Panc1 (cell line): ENCODE measurements around the gene BRD1. TPM values are rescaled to one million over a fixed set of nuclear protein-coding genes. Genes with fewer than 3 reads are reported as not detected.

Experiments
- ATAC-seq: fragments of 200-7000 bp; cut with Tn5 transposase; 2 replicates; pipeline ENCODE4 v1.9.1; 2020; ENCODE audit warnings: mild to moderate bottlenecking, moderate library complexity
- BruUV-seq: library from RNA; stranded (reverse); fragments of 400-500 nt; replicated peaks from 2 replicates; lab custom pipeline; 2021; lab: Mats Ljungman, UMichigan
- CTCF ChIA-PET: fragments of 300-600 bp; sonication (Branson Sonifier 250); formaldehyde crosslinking; loops from one replicate; lab custom pipeline; 2022; ENCODE audit warnings: antibody characterized with exemption; lab: Charles Lee
- POLR2A ChIA-PET: fragments of 300-600 bp; sonication (Branson Sonifier 250); formaldehyde crosslinking; loops from one replicate; lab custom pipeline; 2022; ENCODE audit warnings: antibody characterized with exemption; lab: Charles Lee
- DNase-seq: peaks from one replicate; pipeline ENCODE4 v3.0.0-alpha.2; 2010; ENCODE audit warnings: low read depth, low spot score
- H3K27ac ChIP-seq: 2 replicates; pipeline ENCODE4 v1.5.1; 2011; ENCODE audit warnings: mild to moderate bottlenecking, low read length, inconsistent platforms
- H3K27me3 ChIP-seq: fragments of 200-500 bp; sonication (Bioruptor generic); 2 replicates; pipeline ENCODE4 v1.6.0; 2014; ENCODE audit warnings: low read length, inconsistent platforms; ENCODE audit not compliant: control insufficient read depth, insufficient read depth
- H3K36me3 ChIP-seq: fragments of 200-500 bp; sonication (Bioruptor generic); 2 replicates; pipeline ENCODE4 v1.5.1; 2014; ENCODE audit warnings: inconsistent platforms, mild to moderate bottlenecking, low read length, moderate library complexity; ENCODE audit not compliant: control insufficient read depth, insufficient read depth
- H3K4me1 ChIP-seq: 2 replicates; pipeline ENCODE4 v1.5.1; 2011; ENCODE audit warnings: inconsistent platforms, mild to moderate bottlenecking, low read length, moderate library complexity; ENCODE audit not compliant: control insufficient read depth, insufficient read depth
- H3K4me3 ChIP-seq, 2 experiments: 2 replicates each; pipeline ENCODE4 v1.5.1; 2011 to 2012; ENCODE audit warnings: low read depth in 2 of 2, low read length in 2 of 2, mild to moderate bottlenecking in 2 of 2, inconsistent platforms in 1 of 2, moderate library complexity in 1 of 2
- H3K9me3 ChIP-seq: fragments of 200-500 bp; sonication (Bioruptor generic); 2 replicates; pipeline ENCODE4 v1.5.1; 2014; ENCODE audit warnings: low read depth, mild to moderate bottlenecking, inconsistent platforms, low read length, moderate library complexity; ENCODE audit not compliant: control insufficient read depth, insufficient read depth
- CTCF ChIP-seq: fragments of 450-650 bp; IDR thresholded peaks from 2 replicates; pipeline ENCODE4 v1.5.1; 2017; ENCODE audit warnings: mild to moderate bottlenecking
- POLR2AphosphoS5 ChIP-seq: IDR thresholded peaks from 2 replicates; pipeline ENCODE4 v1.6.1; 2012; ENCODE audit warnings: mild to moderate bottlenecking, low read depth, low read length, moderate library complexity
- REST ChIP-seq, 2 experiments: IDR thresholded peaks; 2 replicates each; pipeline ENCODE4 v1.6.1; 2011 to 2012; ENCODE audit warnings: low read depth in 2 of 2, control low read depth in 1 of 2, low read length in 1 of 2, mild to moderate bottlenecking in 1 of 2, moderate library complexity in 1 of 2; ENCODE audit not compliant: insufficient read depth in 1 of 2
- SIN3A ChIP-seq: IDR thresholded peaks from 2 replicates; pipeline ENCODE4 v1.6.1; 2012; ENCODE audit warnings: low read depth, mild to moderate bottlenecking, low read length, moderate library complexity, borderline replicate concordance; ENCODE audit not compliant: insufficient read depth
- TCF7L2 ChIP-seq: IDR thresholded peaks from 2 replicates; pipeline ENCODE4 v1.6.1; 2011; ENCODE audit warnings: mild to moderate bottlenecking, low read depth, low read length, inconsistent platforms
- in situ Hi-C: cut with HindIII; loops from 2 replicates; pipeline ENCODE4 v1.10.0; 2016; ENCODE audit warnings: low sequenced_read_pairs, low pct_unique_long_range_greater_than_20kb
- intact Hi-C: fragments of 100-400 bp; cut with micrococcal nuclease; formaldehyde crosslinking; loops from one replicate; pipeline ENCODE4 v1.10.0; 2022; ENCODE audit not compliant: unreplicated experiment
- total RNA-seq: library from RNA; stranded (reverse); gene quantifications from one replicate; pipeline ENCODE4 v1.2.1, GENCODE V29; 2021; ENCODE audit not compliant: unreplicated experiment

Gene BRD1
- total RNA-seq, 1 experiment from 2014 or later, result 24.0 TPM

GRCh38 chr22:49752598-49753091 is 75.0 kb downstream of the BRD1 start:
- no peaks in the 10 kb centered on the region for H3K36me3 ChIP-seq

GRCh38 chr22:49751966-49752597 is 75.6 kb downstream of the BRD1 start:
- intact Hi-C loops (no loop called here), in situ Hi-C loops (no loop called here)

More at GRCh38 chr22:49752598-49753091, 75.0 kb downstream of the BRD1 start:
- Histone ChIP-seq H3K4me3 (no peak overlapping the region), H3K4me1 (no peaks in the 10 kb centered on the region), H3K27me3 (no peaks in the 10 kb centered on the region), H3K27ac (no peak overlapping the region), H3K9me3 (no peaks in the 10 kb centered on the region)
- ATAC-seq (no peak), DNase-seq (no peak)
- in situ Hi-C loops, result no loop called here
- TF ChIP-seq REST (IDR thresholded peaks at IDR 0.05; ENCODE audit: insufficient read depth in 1 of 2, low read depth in 2 of 2, low read length in 1 of 2), result no peak
- TF ChIP-seq POLR2AphosphoS5, result no peak
- TF ChIP-seq CTCF, result no peak
- no peak for TF ChIP-seq TCF7L2
- ChIA-PET POLR2A (no interaction called here), CTCF (no interaction called here)
- intact Hi-C loops, result no loop called here
- BruUV-seq, result no TSS peak

More at GRCh38 chr22:49751966-49752597, 75.6 kb downstream of the BRD1 start:
- no peak for DNase-seq
- Histone ChIP-seq H3K27ac (no peak overlapping the region), H3K27me3 (no peaks in the 10 kb centered on the region), H3K9me3 (no peaks in the 10 kb centered on the region), H3K4me3 (no peak overlapping the region), H3K4me1 (no peaks in the 10 kb centered on the region), H3K36me3 (no peaks in the 10 kb centered on the region)
- no TSS peak for BruUV-seq
- POLR2A ChIA-PET, result no interaction called here
- CTCF ChIA-PET, result no interaction called here
- TF ChIP-seq REST (IDR thresholded peaks at IDR 0.05; ENCODE audit: insufficient read depth in 1 of 2, low read depth in 2 of 2, low read length in 1 of 2) (no peak), SIN3A (no peak), POLR2AphosphoS5 (no peak), CTCF (no peak)
- ATAC-seq, result no peak
